Measurements from ENCODE around the gene SDR42E2. TPM values are rescaled to one million over a fixed set of nuclear protein-coding genes. Genes with fewer than 3 reads are reported as not detected.

Gene SDR42E2
- total RNA-seq, 2 experiments from 2014 or later, result 0.10 to 0.12 TPM

GRCh38 chr16:22188595-22189442, 26.5 kb downstream of the SDR42E2 start:
- Mint-ChIP-seq H3K27me3 (no peaks in the 10 kb centered on the region), H3K4me1 (ENCODE audit: low read depth) (peaks cover 41% of the 10 kb centered on the region), H3K4me3 (peak overlapping the region; percentile 91), H3K9me3 (no peaks in the 10 kb centered on the region), H3K36me3 (no peaks in the 10 kb centered on the region), H3K27ac (peak overlapping the region; percentile 99)
- peak; percentile 79 for DNase-seq
- POLR2A ChIA-PET, result interaction anchor here (0.6 to 2.2 kb wide), 6 partner anchors 18 to 236 kb away, joined by 3 to 11 read pairs (median 3); partner anchors contain the start of genes EEF2K, MOSMO, PDZD9 and UQCRC2
- CTCF ChIA-PET, result interaction anchor here (0.6 to 4.5 kb wide), 42 partner anchors 8 to 582 kb away, joined by 3 to 69 read pairs (median 5); partner anchors contain the start of genes EEF2K, MOSMO, PDZD9 and POLR3E
- intact Hi-C loops (cut with micrococcal nuclease), result loop anchor here (1.0 to 2.0 kb wide), 3 partner anchors 90 to 188 kb away; partner anchors contain the start of gene PDZD9

GRCh38 chr16:22189473-22190080, 27.3 kb downstream of the SDR42E2 start:
- H3K27ac Mint-ChIP-seq, result peak overlapping the region; percentile 99
- peaks cover 46% of the 10 kb centered on the region for H3K4me1 Mint-ChIP-seq (ENCODE audit: low read depth)
- H3K4me3 Mint-ChIP-seq, result peak overlapping the region; percentile 91
- H3K36me3 Mint-ChIP-seq, result no peaks in the 10 kb centered on the region
- DNase-seq, result peak; percentile 49
- ChIA-PET POLR2A (interaction anchor here (0.6 to 4.5 kb wide), 6 partner anchors 17 to 237 kb away, joined by 3 to 29 read pairs (median 4); partner anchors contain the start of genes EEF2K, MOSMO, POLR3E and UQCRC2), CTCF (interaction anchor here (0.6 to 4.5 kb wide), 25 partner anchors 9 to 532 kb away, joined by 3 to 69 read pairs (median 6); partner anchors contain the start of genes EEF2K, MOSMO, PDZD9 and POLR3E)
- H3K27me3 Mint-ChIP-seq, result no peaks in the 10 kb centered on the region
- H3K9me3 Mint-ChIP-seq, result no peaks in the 10 kb centered on the region
- intact Hi-C loops (cut with micrococcal nuclease), result loop anchor here (1.0 to 10.0 kb wide), 8 partner anchors 17 to 685 kb away; partner anchors contain the start of genes CDR2, EEF2K, METTL9 and POLR3E

DNA sequence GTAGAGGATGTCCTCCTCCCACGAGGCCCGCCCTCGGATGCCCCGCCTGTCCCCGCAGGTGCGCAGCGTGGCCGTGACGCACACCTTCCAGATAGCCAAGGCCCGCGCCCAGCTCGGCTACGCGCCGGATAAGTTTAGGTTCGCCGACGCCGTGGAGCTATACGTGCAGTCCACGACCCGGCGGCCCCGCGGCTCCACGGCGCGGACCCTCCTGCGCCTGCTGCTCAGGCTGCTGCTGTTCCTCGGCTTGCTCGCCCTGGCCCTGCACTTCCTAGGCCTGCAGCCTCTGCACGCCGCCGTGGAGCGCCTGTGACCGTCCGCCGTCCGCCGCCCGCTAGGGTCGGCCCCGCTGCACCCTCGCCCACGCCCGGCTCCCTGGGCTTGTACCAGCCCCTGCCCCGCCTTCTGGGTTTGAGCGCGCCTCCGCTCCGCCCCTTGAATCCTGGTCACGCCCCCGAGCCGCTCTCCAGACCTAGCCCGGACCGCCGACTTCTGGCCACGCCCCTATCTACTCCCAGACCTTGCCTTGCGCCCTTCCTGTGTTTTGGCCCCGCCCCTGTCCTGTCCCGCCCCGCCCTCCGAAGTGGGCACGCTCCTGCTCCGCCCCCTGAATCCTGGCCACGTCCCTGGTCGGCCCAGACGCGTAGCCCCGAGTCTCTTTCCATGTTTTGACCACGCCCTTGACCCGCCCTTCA, 27.9 kb downstream of the SDR42E2 start:
- no peaks in the 10 kb centered on the region for H3K36me3 Mint-ChIP-seq
- no peaks in the 10 kb centered on the region for H3K27me3 Mint-ChIP-seq
- H3K27ac Mint-ChIP-seq, result peak overlapping the region; percentile 99
- peak overlapping the region; percentile 91 for H3K4me3 Mint-ChIP-seq
- H3K4me1 Mint-ChIP-seq (ENCODE audit: low read depth), result peaks cover 53% of the 10 kb centered on the region
- H3K9me3 Mint-ChIP-seq, result no peaks in the 10 kb centered on the region
- POLR2A ChIA-PET, result interaction anchor here (1.4 to 4.5 kb wide), 4 partner anchors 107 to 237 kb away, joined by 3 to 29 read pairs (median 8); partner anchors contain the start of genes MOSMO, POLR3E and UQCRC2
- peak; percentile 95 for DNase-seq
- CTCF ChIA-PET, result interaction anchor here (0.6 to 4.5 kb wide), 8 partner anchors 14 to 237 kb away, joined by 3 to 69 read pairs (median 12); partner anchors contain the start of genes PDZD9, POLR3E and UQCRC2
- intact Hi-C loops (cut with micrococcal nuclease), result loop anchor here (1.0 to 10.0 kb wide), 7 partner anchors 16 to 685 kb away; partner anchors contain the start of genes CDR2, EEF2K, METTL9 and POLR3E

- H3K4me3 Mint-ChIP-seq, result peak overlapping the region; percentile 91
- DNase-seq, result peak; percentile 100
- H3K9me3 Mint-ChIP-seq, result no peaks in the 10 kb centered on the region
- CTCF ChIA-PET, result interaction anchor here (0.8 to 2.6 kb wide), 5 partner anchors 11 to 109 kb away, joined by 3 to 16 read pairs (median 11); partner anchors contain the start of gene EEF2K
- peak overlapping the region; percentile 99 for H3K27ac Mint-ChIP-seq
- peaks cover 2% of the 10 kb centered on the region for H3K36me3 Mint-ChIP-seq
- POLR2A ChIA-PET, result interaction anchor here (1.5 to 4.5 kb wide), 4 partner anchors 16 to 183 kb away, joined by 4 to 29 read pairs (median 12); partner anchors contain the start of genes EEF2K, MOSMO and POLR3E
- peaks cover 2% of the 10 kb centered on the region for H3K27me3 Mint-ChIP-seq
- intact Hi-C loops (cut with micrococcal nuclease), result loop anchor here (1.0 to 10.0 kb wide), 7 partner anchors 15 to 686 kb away; partner anchors contain the start of genes CDR2, EEF2K, METTL9 and POLR3E
- H3K4me1 Mint-ChIP-seq (ENCODE audit: low read depth), result peaks cover 58% of the 10 kb centered on the region
These were observed 28.6 kb downstream of the SDR42E2 start for GRCh38 chr16:22190776-22191531.

GRCh38 chr16:22191532-22192260, 29.4 kb downstream of the SDR42E2 start:
- DNase-seq, result peak; percentile 63
- H3K9me3 Mint-ChIP-seq, result no peaks in the 10 kb centered on the region
- H3K27me3 Mint-ChIP-seq, result peaks cover 2% of the 10 kb centered on the region
- ChIA-PET CTCF (interaction anchor here (0.7 to 2.6 kb wide), 7 partner anchors 11 to 190 kb away, joined by 3 to 16 read pairs (median 4); partner anchors contain the start of gene EEF2K), POLR2A (interaction anchor here (0.9 to 4.5 kb wide), 5 partner anchors 15 to 184 kb away, joined by 3 to 29 read pairs (median 5); partner anchors contain the start of genes EEF2K, MOSMO and POLR3E)
- intact Hi-C loops (cut with micrococcal nuclease), result loop anchor here (2.0 to 10.0 kb wide), 4 partner anchors 181 to 687 kb away; partner anchors contain the start of genes CDR2 and METTL9
- H3K4me3 Mint-ChIP-seq, result peak overlapping the region; percentile 91
- peaks cover 58% of the 10 kb centered on the region for H3K4me1 Mint-ChIP-seq (ENCODE audit: low read depth)
- H3K36me3 Mint-ChIP-seq, result peaks cover 2% of the 10 kb centered on the region
- H3K27ac Mint-ChIP-seq, result peak overlapping the region; percentile 99

DNA sequence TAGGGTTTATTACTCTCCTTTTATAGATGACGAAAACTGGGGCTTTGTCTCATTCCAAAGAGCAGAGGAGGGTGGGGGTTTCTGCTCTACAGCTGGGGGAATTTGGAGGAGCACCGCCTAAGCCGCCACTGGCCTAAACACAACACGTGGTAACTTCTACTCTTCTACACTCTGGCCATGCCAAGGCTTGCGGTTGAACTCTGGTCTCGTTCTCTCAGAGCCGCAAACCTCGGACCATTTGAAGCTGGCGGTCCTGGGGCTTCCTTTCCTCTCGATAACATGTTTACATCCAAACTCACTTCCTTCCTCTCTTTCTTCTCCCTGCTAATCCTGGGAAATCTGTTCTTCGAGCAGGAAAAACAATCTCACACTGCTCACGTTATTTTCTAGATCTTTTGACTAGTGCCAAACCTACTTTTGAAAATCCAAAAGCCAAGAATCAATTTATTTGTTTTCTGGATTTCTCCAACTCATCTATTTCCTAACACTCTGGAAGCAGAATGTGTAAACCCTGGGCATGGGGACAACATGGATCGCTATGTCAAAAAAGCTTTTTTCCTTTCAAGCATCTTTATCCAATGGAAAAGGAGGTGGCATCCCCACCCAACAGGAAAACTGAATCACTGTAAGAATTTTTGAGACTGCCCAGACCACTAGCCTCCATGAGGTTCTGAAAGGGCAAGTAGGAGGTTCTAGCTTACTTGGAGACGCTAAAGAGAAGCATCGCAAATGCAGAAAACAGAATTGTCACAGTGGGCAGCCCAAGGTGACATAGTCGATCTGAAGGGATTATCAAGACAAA, 30.2 kb downstream of the SDR42E2 start:
- Mint-ChIP-seq H3K36me3 (peaks cover 2% of the 10 kb centered on the region), H3K4me3 (peak overlapping the region; percentile 91), H3K9me3 (no peaks in the 10 kb centered on the region), H3K27ac (peak overlapping the region; percentile 99), H3K27me3 (peaks cover 2% of the 10 kb centered on the region), H3K4me1 (ENCODE audit: low read depth) (peaks cover 56% of the 10 kb centered on the region)
- intact Hi-C loops (cut with micrococcal nuclease), result loop anchor here (5.0 to 10.0 kb wide), 3 partner anchors 180 to 688 kb away; partner anchors contain the start of genes CDR2 and METTL9
- ChIA-PET POLR2A (interaction anchor here (0.9 to 4.5 kb wide), 5 partner anchors 15 to 184 kb away, joined by 3 to 29 read pairs (median 5); partner anchors contain the start of genes EEF2K, MOSMO and POLR3E), CTCF (interaction anchor here (0.7 to 2.6 kb wide), 7 partner anchors 13 to 191 kb away, joined by 3 to 16 read pairs (median 4); partner anchors contain the start of gene EEF2K)
- DNase-seq, result peak; percentile 91

GRCh38 chr16:22193063-22193411, 30.7 kb downstream of the SDR42E2 start:
- Mint-ChIP-seq H3K27me3 (peaks cover 2% of the 10 kb centered on the region), H3K27ac (peak overlapping the region; percentile 99), H3K36me3 (peaks cover 2% of the 10 kb centered on the region), H3K9me3 (no peaks in the 10 kb centered on the region), H3K4me1 (ENCODE audit: low read depth) (peaks cover 55% of the 10 kb centered on the region), H3K4me3 (peak overlapping the region; percentile 6)
- no peak for DNase-seq
- intact Hi-C loops (cut with micrococcal nuclease), result loop anchor here (5.0 to 10.0 kb wide), 3 partner anchors 179 to 688 kb away; partner anchors contain the start of genes CDR2 and METTL9
- CTCF ChIA-PET, result interaction anchor here (1.1 to 3.9 kb wide), 4 partner anchors 13 to 115 kb away, joined by 3 to 29 read pairs (median 10); partner anchors contain the start of gene EEF2K
- POLR2A ChIA-PET, result interaction anchor here (2.0 to 4.5 kb wide), 2 partner anchors 14 to 104 kb away, joined by 19 to 29 read pairs; partner anchors contain the start of genes EEF2K and POLR3E

DNA sequence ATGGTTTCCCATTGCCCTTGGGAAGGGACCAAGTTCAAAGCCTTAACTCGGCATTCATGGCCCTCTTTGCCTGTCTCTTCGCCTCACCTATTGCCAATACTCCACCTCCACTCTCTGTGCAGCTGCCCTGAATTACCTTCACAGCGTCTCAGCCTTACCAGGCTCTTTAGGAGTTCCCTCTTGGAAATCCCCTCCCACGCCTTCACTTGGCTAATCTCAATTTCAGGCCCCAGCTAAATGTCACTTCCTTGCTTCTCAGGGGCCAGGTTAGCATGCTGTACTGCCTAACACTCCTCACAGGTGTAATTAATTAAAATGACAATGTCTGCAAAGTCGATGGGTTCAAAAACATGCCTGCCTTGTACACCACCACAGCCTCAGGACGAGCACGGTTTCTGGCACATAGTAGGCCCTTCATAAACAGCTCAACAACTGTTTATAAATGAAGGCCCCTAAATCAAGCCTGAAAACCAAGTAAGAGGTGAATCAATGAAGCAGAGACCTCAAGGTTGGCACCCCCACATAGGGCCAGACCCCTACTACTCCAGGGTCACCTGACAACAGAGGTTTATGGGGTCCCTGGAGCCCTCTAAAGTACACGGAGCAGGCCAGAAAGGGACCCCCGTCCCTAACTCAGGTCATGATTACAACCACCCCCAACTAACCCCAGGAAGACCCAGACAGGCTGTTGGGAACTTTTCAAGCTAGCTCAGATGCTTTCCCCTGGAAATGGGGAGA, 32.6 kb downstream of the SDR42E2 start:
- peaks cover 2% of the 10 kb centered on the region for H3K36me3 Mint-ChIP-seq
- H3K4me1 Mint-ChIP-seq (ENCODE audit: low read depth), result peaks cover 40% of the 10 kb centered on the region
- peak; percentile 38 for DNase-seq
- POLR2A ChIA-PET, result interaction anchor here (0.7 to 2.4 kb wide), 2 partner anchors 11 to 12 kb away, joined by 3 to 6 read pairs; partner anchors contain the start of gene EEF2K
- peaks cover 2% of the 10 kb centered on the region for H3K27me3 Mint-ChIP-seq
- peak overlapping the region; percentile 81 for H3K4me3 Mint-ChIP-seq
- CTCF ChIA-PET, result interaction anchor here (1.9 to 3.9 kb wide), 3 partner anchors 11 to 106 kb away, joined by 18 to 29 read pairs (median 24); partner anchors contain the start of genes EEF2K and POLR3E
- H3K27ac Mint-ChIP-seq, result peak overlapping the region; percentile 90
- intact Hi-C loops (cut with micrococcal nuclease), result loop anchor here (1.0 to 10.0 kb wide), 5 partner anchors 11 to 690 kb away; partner anchors contain the start of genes CDR2, EEF2K, METTL9 and POLR3E
- H3K9me3 Mint-ChIP-seq, result no peaks in the 10 kb centered on the region
